Endothelial cell (in vitro differentiated cells): ENCODE results near the gene CCR5. TPM values are rescaled to one million over a fixed set of nuclear protein-coding genes. Genes with fewer than 3 reads are reported as not detected.
A peak's percentile ranks its signal among the peaks of the same experiment; 100 is the strongest.

Experiments
- DNase-seq: peaks from one replicate; pipeline ENCODE4 v3.0.0; 2021; ENCODE audit warnings: low spot score
- H3K27ac Mint-ChIP-seq: one replicate; pipeline ENCODE4 v1.8.0; 2021; ENCODE audit warnings: mixed read lengths, inconsistent platforms; ENCODE audit not compliant: unreplicated experiment
- H3K27me3 Mint-ChIP-seq: one replicate; pipeline ENCODE4 v1.8.0; 2021; ENCODE audit warnings: mild to moderate bottlenecking, moderate library complexity, mixed read lengths, inconsistent platforms; ENCODE audit not compliant: unreplicated experiment
- H3K36me3 Mint-ChIP-seq: one replicate; pipeline ENCODE4 v1.8.0; 2021; ENCODE audit warnings: mild to moderate bottlenecking, low read depth, mixed read lengths, inconsistent platforms; ENCODE audit not compliant: unreplicated experiment
- H3K4me1 Mint-ChIP-seq: one replicate; pipeline ENCODE4 v1.8.0; 2021; ENCODE audit warnings: mild to moderate bottlenecking, mixed read lengths, inconsistent platforms; ENCODE audit not compliant: unreplicated experiment
- H3K4me3 Mint-ChIP-seq: one replicate; pipeline ENCODE4 v1.8.0; 2021; ENCODE audit warnings: mild to moderate bottlenecking, mixed read lengths, inconsistent platforms; ENCODE audit not compliant: unreplicated experiment
- H3K9me3 Mint-ChIP-seq: one replicate; pipeline ENCODE4 v1.8.0; 2021; ENCODE audit warnings: mixed read lengths, inconsistent platforms; ENCODE audit not compliant: unreplicated experiment
- CTCF ChIP-seq: fragments of 200-600 bp; sonication (generic); IDR thresholded peaks from one replicate; pipeline ENCODE4 v1.5.0; 2021; ENCODE audit warnings: antibody characterized with exemption; ENCODE audit not compliant: unreplicated experiment
- total RNA-seq: library from RNA; stranded (reverse); fragmentation: NEBNext Ultra II Directional; extraction: Animal tissue kit (Norgen Biotek cat#: 25700); gene quantifications from one replicate; pipeline ENCODE4 v1.2.1, GENCODE V29; 2021; ENCODE audit not compliant: unreplicated experiment

The CCR5 gene
- total RNA-seq, 1 donor from 2014 or later = not detected

- peaks cover 43% of the 10 kb centered on the region for H3K4me1 Mint-ChIP-seq
- H3K9me3 Mint-ChIP-seq = no peaks in the 10 kb centered on the region
- H3K27ac Mint-ChIP-seq = no peak overlapping the region
- no peak for DNase-seq
- H3K27me3 Mint-ChIP-seq = peaks cover 3% of the 10 kb centered on the region
- no peak for TF ChIP-seq CTCF
- no peak overlapping the region for H3K4me3 Mint-ChIP-seq
- H3K36me3 Mint-ChIP-seq = no peaks in the 10 kb centered on the region
These were observed 39.2 kb downstream of the CCR5 start for GRCh38 chr3:46409739-46410489.

- H3K27ac Mint-ChIP-seq = no peak overlapping the region
- DNase-seq = no peak
- H3K36me3 Mint-ChIP-seq = no peaks in the 10 kb centered on the region
- H3K4me1 Mint-ChIP-seq = peaks cover 39% of the 10 kb centered on the region
- no peaks in the 10 kb centered on the region for H3K9me3 Mint-ChIP-seq
- no peak for TF ChIP-seq CTCF
- no peaks in the 10 kb centered on the region for H3K27me3 Mint-ChIP-seq
- H3K4me3 Mint-ChIP-seq = no peak overlapping the region
These were observed 39.9 kb downstream of the CCR5 start for GRCh38 chr3:46410669-46411068.

- peaks cover 39% of the 10 kb centered on the region for H3K4me1 Mint-ChIP-seq
- no peaks in the 10 kb centered on the region for H3K9me3 Mint-ChIP-seq
- DNase-seq = no peak
- peak; percentile 34 for TF ChIP-seq CTCF
- H3K27me3 Mint-ChIP-seq = no peaks in the 10 kb centered on the region
- H3K36me3 Mint-ChIP-seq = no peaks in the 10 kb centered on the region
- H3K4me3 Mint-ChIP-seq = no peak overlapping the region
- H3K27ac Mint-ChIP-seq = no peak overlapping the region
These were observed 40.5 kb downstream of the CCR5 start for GRCh38 chr3:46411271-46411670.

GRCh38 chr3:46412786-46413298 is 42.1 kb downstream of the CCR5 start:
- Mint-ChIP-seq H3K36me3 (no peaks in the 10 kb centered on the region), H3K9me3 (no peaks in the 10 kb centered on the region), H3K27me3 (peaks cover 1% of the 10 kb centered on the region), H3K4me3 (no peak overlapping the region), H3K4me1 (peaks cover 29% of the 10 kb centered on the region), H3K27ac (no peak overlapping the region)
- no peak for TF ChIP-seq CTCF
- DNase-seq = no peak

- no peaks in the 10 kb centered on the region for H3K36me3 Mint-ChIP-seq
- H3K27ac Mint-ChIP-seq = no peak overlapping the region
- no peaks in the 10 kb centered on the region for H3K9me3 Mint-ChIP-seq
- H3K4me3 Mint-ChIP-seq = no peak overlapping the region
- DNase-seq = no peak
- H3K4me1 Mint-ChIP-seq = peaks cover 24% of the 10 kb centered on the region
- H3K27me3 Mint-ChIP-seq = peaks cover 1% of the 10 kb centered on the region
- no peak for TF ChIP-seq CTCF
These were observed 43.2 kb downstream of the CCR5 start for GRCh38 chr3:46413951-46414350.
